H1 (cell line): Measurements from ENCODE around the gene TLL2. TPM values are rescaled to one million over a fixed set of nuclear protein-coding genes. Genes with fewer than 3 reads are reported as not detected.

Source experiments
- CTCF ChIA-PET: fragments of 300-600 bp; sonication (Branson Sonifier 250); formaldehyde crosslinking; loops from one replicate; lab custom pipeline; 2021; ENCODE audit not compliant: partially characterized antibody; lab: Charles Lee
- POLR2A ChIA-PET: fragments of 300-600 bp; sonication (Branson Sonifier 250); formaldehyde crosslinking; loops from one replicate; lab custom pipeline; 2021; ENCODE audit warnings: inconsistent platforms; ENCODE audit not compliant: partially characterized antibody; lab: Charles Lee
- DNase-seq, 2 experiments: peaks; one replicate each; pipeline versions ENCODE4 v3.0.0 to v3.0.0-alpha.2; 2010 to 2022; ENCODE audit warnings: low spot score in 2 of 2, low read depth in 1 of 2, mixed read lengths in 1 of 2
- FAIRE-seq: peaks from 2 replicates; lab custom pipeline; 2011; peaks lifted over from hg19 to GRCh38; lab: Jason Lieb, UNC
- H2AFZ ChIP-seq: 2 replicates; pipeline ENCODE4 v1.8.1; 2012; ENCODE audit warnings: low read length, inconsistent platforms
- H2AK5ac ChIP-seq: 2 replicates; pipeline ENCODE4 v1.6.1; 2013; ENCODE audit warnings: low read depth, low read length
- H2BK120ac ChIP-seq: replicated peaks from 2 replicates; pipeline ENCODE3; 2013; ENCODE audit warnings: low read depth, low read length, inconsistent platforms
- H2BK12ac ChIP-seq: 2 replicates; pipeline ENCODE4 v1.6.1; 2013; ENCODE audit warnings: low read depth, low read length
- H2BK15ac ChIP-seq: 2 replicates; pipeline ENCODE4 v1.6.1; 2013; ENCODE audit warnings: low read length
- H2BK20ac ChIP-seq: 2 replicates; pipeline ENCODE4 v1.6.1; 2013; ENCODE audit warnings: low read length
- H2BK5ac ChIP-seq: 2 replicates; pipeline ENCODE4 v1.6.1; 2013; ENCODE audit warnings: low read depth, low read length
- H3K14ac ChIP-seq: 2 replicates; pipeline ENCODE4 v1.6.1; 2013; ENCODE audit warnings: inconsistent platforms; ENCODE audit not compliant: insufficient read length
- H3K18ac ChIP-seq: 2 replicates; pipeline ENCODE4 v1.6.1; 2013; ENCODE audit warnings: low read length; ENCODE audit errors: extremely low read depth
- H3K23ac ChIP-seq: 2 replicates; pipeline ENCODE4 v1.6.1; 2013; ENCODE audit warnings: inconsistent platforms; ENCODE audit not compliant: insufficient read length
- H3K23me2 ChIP-seq: 2 replicates; pipeline ENCODE4 v1.6.1; 2013; ENCODE audit warnings: low read depth, low read length
- H3K27ac ChIP-seq: 2 replicates; pipeline ENCODE4 v1.6.1; 2011; ENCODE audit warnings: low read depth, low read length, inconsistent platforms
- H3K27me3 ChIP-seq, 4 experiments: replicated peaks in 1 of 4; 1 replicate in 1 of 4; 2 replicates in 3 of 4; pipeline versions ENCODE4 v1.6.1 to v1.8.1; 2011 to 2013; ENCODE audit warnings: low read length in 3 of 4, mild to moderate bottlenecking in 3 of 4, inconsistent platforms in 2 of 4, mixed read lengths in 2 of 4, moderate library complexity in 1 of 4; ENCODE audit not compliant: control insufficient read depth in 3 of 4, insufficient read depth in 3 of 4; ENCODE audit errors: extremely low read depth in 1 of 4
- H3K36me3 ChIP-seq, 4 experiments: 2 replicates each; pipeline versions ENCODE4 v1.6.1 to v1.8.1; 2011 to 2013; ENCODE audit warnings: mild to moderate bottlenecking in 4 of 4, low read length in 3 of 4, moderate library complexity in 2 of 4, control low read depth in 1 of 4, inconsistent platforms in 1 of 4; ENCODE audit not compliant: insufficient read depth in 4 of 4, control insufficient read depth in 2 of 4
- H3K4ac ChIP-seq: replicated peaks from 2 replicates; pipeline ENCODE3; 2013; ENCODE audit warnings: low read length, low read depth, mixed read lengths, inconsistent platforms; ENCODE audit not compliant: insufficient read length
- H3K4me1 ChIP-seq, 4 experiments: replicated peaks in 1 of 4; 1 replicate in 1 of 4; 2 replicates in 3 of 4; pipeline versions ENCODE4 v1.6.1 to v1.8.1; 2011 to 2013; ENCODE audit warnings: low read length in 3 of 4, inconsistent platforms in 2 of 4, mixed read lengths in 1 of 4; ENCODE audit not compliant: insufficient read depth in 4 of 4, control insufficient read depth in 3 of 4
- H3K4me2 ChIP-seq, 2 experiments: 2 replicates each; pipeline versions ENCODE4 v1.6.1 to v1.8.1; 2011 to 2013; ENCODE audit warnings: low read depth in 2 of 2, low read length in 2 of 2, control low read depth in 1 of 2, inconsistent platforms in 1 of 2, mild to moderate bottlenecking in 1 of 2; ENCODE audit not compliant: insufficient read depth in 1 of 2
- H3K4me3 ChIP-seq, 4 experiments: fragments of 200-600, 300-600 bp in 1 of 4; sonication (generic), shearing (Covaris generic), sonication (Bioruptor Twin) in 1 of 4; 2 replicates each; pipeline versions ENCODE4 v1.5.1 to v1.8.1; 2011 to 2016; ENCODE audit warnings: low read length in 4 of 4, low read depth in 3 of 4, control low read depth in 2 of 4, inconsistent platforms in 2 of 4, mild to moderate bottlenecking in 2 of 4, mixed read lengths in 1 of 4, moderate library complexity in 1 of 4; ENCODE audit not compliant: insufficient read depth in 2 of 4; ENCODE audit errors: extremely low read depth in 1 of 4
- H3K56ac ChIP-seq: replicated peaks from 2 replicates; pipeline ENCODE3; 2013; ENCODE audit warnings: low read depth, mild to moderate bottlenecking, mixed read lengths, low read length, inconsistent platforms; ENCODE audit not compliant: insufficient read length
- H3K79me1 ChIP-seq: 2 replicates; pipeline ENCODE4 v1.6.1; 2013; ENCODE audit warnings: low read depth, low read length, control low read depth
- H3K79me2 ChIP-seq, 2 experiments: 2 replicates each; pipeline versions ENCODE4 v1.6.1 to v1.8.1; 2012 to 2013; ENCODE audit warnings: low read length in 2 of 2, mild to moderate bottlenecking in 2 of 2, inconsistent platforms in 1 of 2; ENCODE audit not compliant: insufficient read depth in 2 of 2, control insufficient read depth in 1 of 2
- H3K9ac ChIP-seq, 4 experiments: replicated peaks in 1 of 4; 1 replicate in 1 of 4; 2 replicates in 3 of 4; pipeline versions ENCODE4 v1.6.1 to v1.8.1; 2011 to 2013; ENCODE audit warnings: low read depth in 3 of 4, low read length in 3 of 4, control low read depth in 2 of 4, mild to moderate bottlenecking in 2 of 4, moderate library complexity in 2 of 4, inconsistent platforms in 1 of 4; ENCODE audit errors: extremely low read depth in 1 of 4
- H3K9me3 ChIP-seq, 2 experiments: 2 replicates each; pipeline versions ENCODE4 v1.6.1 to v1.8.1; 2012 to 2013; ENCODE audit warnings: mild to moderate bottlenecking in 2 of 2, moderate library complexity in 2 of 2, control low read depth in 1 of 2, inconsistent platforms in 1 of 2, low read depth in 1 of 2, low read length in 1 of 2, mixed read lengths in 1 of 2; ENCODE audit not compliant: insufficient read depth in 2 of 2
- H4K20me1 ChIP-seq, 2 experiments: replicated peaks in 1 of 2; 2 replicates each; pipeline versions ENCODE3 to v1.8.1; 2011 to 2013; ENCODE audit warnings: inconsistent platforms in 2 of 2, low read length in 2 of 2, mild to moderate bottlenecking in 1 of 2; ENCODE audit not compliant: insufficient read depth in 2 of 2, control insufficient read depth in 1 of 2
- H4K5ac ChIP-seq: 2 replicates; pipeline ENCODE4 v1.6.1; 2013; ENCODE audit warnings: low read length, low read depth, mixed read lengths, inconsistent platforms; ENCODE audit not compliant: insufficient read length
- H4K8ac ChIP-seq: 2 replicates; pipeline ENCODE4 v1.8.0; 2013; ENCODE audit warnings: mild to moderate bottlenecking, moderate library complexity, low read length, inconsistent platforms; ENCODE audit not compliant: insufficient read depth; ENCODE audit errors: extremely low read depth
- H4K91ac ChIP-seq: replicated peaks from 2 replicates; pipeline ENCODE3; 2013; ENCODE audit warnings: low read length, mixed read lengths, inconsistent platforms; ENCODE audit not compliant: insufficient read length
- CBX5 ChIP-seq: fragments of 300-800, 300-1000 bp; sonication (generic); IDR thresholded peaks from 2 replicates; pipeline ENCODE4 v1.7.1; 2016; ENCODE audit warnings: antibody characterized with exemption, low read length, low read depth
- CBX8 ChIP-seq: fragments of 300-800, 300-1000 bp; sonication (generic); IDR thresholded peaks from 2 replicates; pipeline ENCODE4 v1.7.1; 2016; ENCODE audit warnings: low read depth, low read length, borderline replicate concordance
- EZH2 ChIP-seq: fragments of 200-600 bp; sonication (generic); IDR thresholded peaks from 2 replicates; pipeline ENCODE4 v1.7.1; 2012; ENCODE audit warnings: low read depth, mild to moderate bottlenecking, moderate library complexity, low read length, inconsistent platforms; ENCODE audit not compliant: severe bottlenecking
- FOSL1 ChIP-seq: IDR thresholded peaks from 2 replicates; pipeline ENCODE4 v1.6.1; 2011; ENCODE audit warnings: mild to moderate bottlenecking, low read depth, low read length, moderate library complexity; ENCODE audit not compliant: insufficient read depth
- HDAC6 ChIP-seq: IDR thresholded peaks from one replicate; pipeline ENCODE4 v1.7.1; 2012; ENCODE audit warnings: low read depth, mild to moderate bottlenecking, inconsistent platforms, low read length, moderate library complexity
- KDM5A ChIP-seq: fragments of 200-600 bp; IDR thresholded peaks from 2 replicates; pipeline ENCODE4 v1.7.1; 2012; ENCODE audit warnings: mild to moderate bottlenecking, low read length, inconsistent platforms, mixed read lengths
- POU5F1 ChIP-seq: IDR thresholded peaks from 2 replicates; pipeline ENCODE4 v1.6.1; 2011; ENCODE audit warnings: low read depth, mild to moderate bottlenecking, low read length, moderate library complexity
- SIRT6 ChIP-seq: IDR thresholded peaks from one replicate; pipeline ENCODE4 v1.7.1; 2012; ENCODE audit warnings: low read length, inconsistent platforms
- WGBS, 2 experiments: shearing (Covaris generic) in 1 of 2; methylation state at CpG; one replicate each; pipeline versions ENCODE4 v1.1.6 to v1.1.7; 2013 to 2015; ENCODE audit warnings: low lambda C conversion rate in 2 of 2, mixed read lengths in 2 of 2, inconsistent platforms in 1 of 2, low coverage in 1 of 2, missing lambda C conversion rate in 1 of 2; ENCODE audit not compliant: insufficient replicate concordance in 2 of 2, insufficient coverage in 1 of 2, insufficient read length in 1 of 2; ENCODE audit errors: extremely low coverage in 1 of 2, missing lambda C conversion rate in 1 of 2; 5-methylcytosine and 5-hydroxymethylcytosine counted together
- polyA plus RNA-seq, 7 experiments: library from polyadenylated mRNA; depleted of rRNA in 3 of 7; stranded (reverse) in 5 of 7; unstranded in 2 of 7; fragments of >200 nt in 5 of 7; fragments of 200-250 nt in 2 of 7; gene quantifications; 1 replicate in 5 of 7; 2 replicates in 1 of 7; 4 replicates in 1 of 7; pipeline versions ENCODE4 v1.2.1 to v1.2.3, GENCODE V29; 2011 to 2013; ENCODE audit warnings: missing spikeins in 2 of 7, mixed read lengths in 2 of 7
- total RNA-seq: library from RNA; stranded (reverse); fragmentation: NEBNext Ultra II Directional; extraction: Animal tissue kit (Norgen Biotek cat#: 25700); gene quantifications from 2 replicates; pipeline ENCODE4 v1.2.1, GENCODE V29; 2021

Gene TLL2
- total and polyA plus RNA-seq, 2 of the 8 experiments (the other 6 are each of a cell fraction or from before 2014, with no cell fraction given), result 2.4 to 3.2 TPM

DNA sequence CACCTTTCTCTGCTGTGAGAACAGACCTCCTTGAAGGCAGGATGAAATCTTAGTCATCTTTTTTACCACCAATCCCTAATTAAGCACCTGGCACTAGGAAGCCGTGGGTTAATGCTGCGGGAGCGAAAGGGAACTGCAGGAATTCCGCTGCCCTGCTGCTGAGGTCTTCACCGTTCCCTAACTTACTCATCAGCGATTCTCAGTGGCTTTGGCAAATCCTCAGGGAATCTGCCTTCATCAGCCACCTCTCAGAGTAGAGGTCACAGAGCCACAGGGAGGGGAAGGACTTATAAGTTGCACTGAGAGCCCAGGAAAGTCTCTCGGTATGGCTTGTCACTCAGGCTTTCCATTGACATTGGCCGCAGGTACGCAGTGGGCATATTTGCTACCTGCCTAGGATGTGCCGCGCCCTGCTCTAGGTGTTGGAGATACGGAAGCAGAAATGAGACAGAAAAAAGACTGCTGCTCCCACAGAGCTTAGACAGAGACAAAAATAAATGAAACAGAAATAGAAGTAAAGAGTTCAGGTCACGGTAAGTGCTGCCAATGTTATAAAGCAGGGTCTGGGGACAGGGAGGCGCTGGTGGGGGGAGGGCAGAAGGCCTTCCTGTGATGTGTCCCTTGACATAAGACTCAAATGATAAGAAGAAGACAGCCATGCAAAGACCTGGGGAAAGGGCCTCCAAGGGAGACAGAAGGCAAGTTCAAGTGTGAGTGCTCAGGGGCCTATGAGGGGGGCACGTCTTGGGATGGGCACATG lies 82.3 kb downstream of the TLL2 start:
- no peak for TF ChIP-seq POU5F1
- no peak for TF ChIP-seq EZH2
- no peak for TF ChIP-seq FOSL1
- TF ChIP-seq CBX8, result no peak
- no peak for TF ChIP-seq HDAC6
- no peak for TF ChIP-seq KDM5A
- TF ChIP-seq SIRT6, result no peak
- TF ChIP-seq CBX5, result no peak
- TF ChIP-seq, all 59 proteins: peak for 0
- no peaks in the 10 kb centered on the region; the same call in 1 of the 2 replicates for H3K23me2 ChIP-seq
- H3K14ac ChIP-seq, result no peak overlapping the region
- H3K4me1 ChIP-seq, result peaks cover 0 to 1% (median 0%) of the 10 kb centered on the region in 4 experiments; a peak in 2 of 7 replicates
- no peak overlapping the region for H2AK5ac ChIP-seq
- H2BK5ac ChIP-seq, result no peak overlapping the region
- H3K9ac ChIP-seq, result no peak overlapping the region
- no peak overlapping the region for H4K8ac ChIP-seq
- no peak overlapping the region for H3K4me3 ChIP-seq
- no peaks in the 10 kb centered on the region for H3K36me3 ChIP-seq
- no peak overlapping the region for H2BK120ac ChIP-seq
- H4K91ac ChIP-seq, result no peak overlapping the region
- H3K27me3 ChIP-seq, result no peaks in the 10 kb centered on the region
- H3K23ac ChIP-seq, result no peak overlapping the region
- H3K9me3 ChIP-seq, result peaks cover 0 to 2% of the 10 kb centered on the region in 2 experiments; a peak in 1 of 4 replicates
- WGBS, 2 experiments, result 86% methylated on average over 15 of the region's 15 CpGs; no CpG with 5 or more reads in 1 of the 2 experiments
- no peaks in the 10 kb centered on the region for H4K20me1 ChIP-seq
- no peak for FAIRE-seq
- H3K18ac ChIP-seq, result no peak overlapping the region
- peak in 1 of 2 experiments; percentile 29 for DNase-seq
- H2AFZ ChIP-seq, result no peak overlapping the region
- no peak overlapping the region for H4K5ac ChIP-seq
- H2BK15ac ChIP-seq, result no peak overlapping the region
- ChIA-PET CTCF (interaction anchor here (1.1 to 1.9 kb wide), 7 partner anchors 18 to 141 kb away, joined by 3 to 10 read pairs (median 5); no protein-coding TSS in a partner anchor), POLR2A (no interaction called here)
- H3K27ac ChIP-seq, result no peak overlapping the region
- no peak overlapping the region for H2BK12ac ChIP-seq
- no peaks in the 10 kb centered on the region for H3K79me2 ChIP-seq
- no peak overlapping the region for H3K56ac ChIP-seq
- H2BK20ac ChIP-seq, result no peak overlapping the region
- H3K4ac ChIP-seq, result no peak overlapping the region
- H3K4me2 ChIP-seq, result no peak overlapping the region
- H3K79me1 ChIP-seq, result no peaks in the 10 kb centered on the region
